Measurements from ENCODE around the gene ZFYVE28. TPM values are rescaled to one million over a fixed set of nuclear protein-coding genes. Genes with fewer than 3 reads are reported as not detected.
"Not testable (repeated sequence)": the region's sequence is repeated elsewhere in the genome, so short reads cannot be mapped to it uniquely, and the experiment has no call there.

The ZFYVE28 gene
- total and polyA plus RNA-seq, 10 of the 15 experiments (the other 5 are each of a cell fraction or from before 2014, with no cell fraction given) = 0.06 to 1.9 (median 0.22) TPM; not detected in 1

GRCh38 chr4:2429945-2430757 is 11.7 kb upstream of the ZFYVE28 start:
- BruUV-seq (replicated peaks); H3K4me3 ChIP-seq; DNase-seq (ENCODE audit: low read depth, low spot score); intact Hi-C loops (cut with micrococcal nuclease; ENCODE audit: unreplicated experiment); POLR2A ChIA-PET; H3K4me1 ChIP-seq (ENCODE audit: control insufficient read depth, insufficient read depth, low read length); H3K36me3 ChIP-seq (ENCODE audit: control insufficient read depth in 2 of 2, insufficient read depth in 2 of 2, low read length in 1 of 2); H3K9ac ChIP-seq (ENCODE audit: control insufficient read depth, insufficient read depth, low read length); CTCF ChIA-PET; SMC1A ChIA-PET (ENCODE audit: uncharacterized antibody, unreplicated experiment); H2AFZ ChIP-seq (ENCODE audit: control insufficient read depth, low read depth, low read length); ATAC-seq; H3K27ac ChIP-seq (ENCODE audit: control insufficient read depth, insufficient read depth); H3K79me2 ChIP-seq (ENCODE audit: control insufficient read depth, insufficient read depth, low read length); FAIRE-seq; RAD21 ChIA-PET (ENCODE audit: unreplicated experiment); in situ Hi-C loops (cut with MboI); H3K27me3 ChIP-seq (replicated peaks in 1 of 2; ENCODE audit: control insufficient read depth in 2 of 2, insufficient read depth in 2 of 2, low read length in 1 of 2); H3K9me3 ChIP-seq (replicated peaks; ENCODE audit: control insufficient read depth, insufficient read depth, low read length); H4K20me1 ChIP-seq (ENCODE audit: control insufficient read depth, insufficient read depth); H3K4me2 ChIP-seq (ENCODE audit: control insufficient read depth, insufficient read depth): not testable (repeated sequence)
- WGBS (ENCODE audit: insufficient coverage, insufficient replicate concordance, low lambda C conversion rate, missing lambda C conversion rate) = 76% methylated on average over 19 of the region's 49 CpGs

DNA sequence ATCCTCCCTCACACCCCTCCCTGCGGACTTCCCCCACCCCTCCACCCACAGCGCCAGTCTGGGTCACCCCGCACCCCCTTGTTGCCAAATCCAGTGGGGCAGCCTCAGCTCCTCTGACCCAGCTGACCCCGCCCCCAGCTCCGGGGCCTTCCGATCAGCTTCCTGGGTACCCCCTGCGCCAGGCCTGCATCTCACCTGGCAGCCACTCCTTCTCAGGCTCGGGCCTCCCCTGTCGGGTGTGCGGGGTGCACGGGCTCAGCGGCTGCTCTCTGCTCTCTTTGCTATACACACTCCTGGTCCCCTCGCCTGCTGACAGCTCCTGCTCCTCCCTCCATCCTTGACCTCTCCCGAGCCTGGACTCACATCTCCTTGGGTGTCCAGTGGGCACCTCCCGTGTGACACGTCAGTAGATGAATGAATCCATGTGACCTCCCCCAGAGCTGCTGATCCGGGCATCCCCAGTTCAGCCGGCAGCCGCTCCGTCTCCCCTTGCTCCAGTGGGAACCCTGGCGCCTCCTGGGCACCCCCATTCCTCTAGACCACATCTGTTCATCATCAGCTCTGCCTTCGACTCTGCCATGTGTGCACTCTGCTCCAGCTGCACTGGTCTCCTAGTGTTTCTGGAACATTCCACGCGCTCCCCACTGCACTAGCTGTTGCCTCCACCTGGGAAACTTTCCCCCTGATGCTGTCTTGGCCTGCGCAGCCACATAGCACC is 10.2 kb upstream of the ZFYVE28 start:
- Histone ChIP-seq H4K20me1 (ENCODE audit: control insufficient read depth, insufficient read depth) (no peaks in the 10 kb centered on the region), H3K4me3 (no peak overlapping the region), H3K27ac (ENCODE audit: control insufficient read depth, insufficient read depth) (no peak overlapping the region), H2AFZ (ENCODE audit: control insufficient read depth, low read depth, low read length) (no peak overlapping the region), H3K79me2 (ENCODE audit: control insufficient read depth, insufficient read depth, low read length) (no peaks in the 10 kb centered on the region), H3K36me3 (ENCODE audit: control insufficient read depth in 2 of 2, insufficient read depth in 2 of 2, low read length in 1 of 2) (no peaks in the 10 kb centered on the region), H3K9ac (ENCODE audit: control insufficient read depth, insufficient read depth, low read length) (no peak overlapping the region), H3K9me3 (replicated peaks; ENCODE audit: control insufficient read depth, insufficient read depth, low read length) (no peaks in the 10 kb centered on the region), H3K4me1 (ENCODE audit: control insufficient read depth, insufficient read depth, low read length) (no peaks in the 10 kb centered on the region), H3K4me2 (ENCODE audit: control insufficient read depth, insufficient read depth) (no peak overlapping the region), H3K27me3 (replicated peaks in 1 of 2; ENCODE audit: control insufficient read depth in 2 of 2, insufficient read depth in 2 of 2, low read length in 1 of 2) (no peaks in the 10 kb centered on the region)
- FAIRE-seq (no peak), ATAC-seq (no peak), DNase-seq (ENCODE audit: low read depth, low spot score) (no peak)
- intact Hi-C loops (cut with micrococcal nuclease; ENCODE audit: unreplicated experiment) (no loop called here), in situ Hi-C loops (cut with MboI) (no loop called here)
- ChIA-PET CTCF (interaction anchor here (1.3 to 2.1 kb wide), 2 partner anchors 13 to 208 kb away, joined by 3 to 8 read pairs; no protein-coding TSS in a partner anchor), POLR2A (no interaction called here), RAD21 (ENCODE audit: unreplicated experiment) (interaction anchor here (0.7 kb wide), 1 partner anchor 8 kb away, joined by 3 read pairs; no protein-coding TSS in a partner anchor), SMC1A (ENCODE audit: uncharacterized antibody, unreplicated experiment) (no interaction called here)
- TF ChIP-seq, protein P1, sequence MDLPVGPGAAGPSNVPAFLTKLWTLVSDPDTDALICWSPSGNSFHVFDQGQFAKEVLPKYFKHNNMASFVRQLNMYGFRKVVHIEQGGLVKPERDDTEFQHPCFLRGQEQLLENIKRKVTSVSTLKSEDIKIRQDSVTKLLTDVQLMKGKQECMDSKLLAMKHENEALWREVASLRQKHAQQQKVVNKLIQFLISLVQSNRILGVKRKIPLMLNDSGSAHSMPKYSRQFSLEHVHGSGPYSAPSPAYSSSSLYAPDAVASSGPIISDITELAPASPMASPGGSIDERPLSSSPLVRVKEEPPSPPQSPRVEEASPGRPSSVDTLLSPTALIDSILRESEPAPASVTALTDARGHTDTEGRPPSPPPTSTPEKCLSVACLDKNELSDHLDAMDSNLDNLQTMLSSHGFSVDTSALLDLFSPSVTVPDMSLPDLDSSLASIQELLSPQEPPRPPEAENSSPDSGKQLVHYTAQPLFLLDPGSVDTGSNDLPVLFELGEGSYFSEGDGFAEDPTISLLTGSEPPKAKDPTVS (IDR thresholded peaks at IDR 0.05; ENCODE audit: low read depth, low read length) = no peak
- TF ChIP-seq JUND (IDR thresholded peaks at IDR 0.05; ENCODE audit: low read depth, low read length) (no peak), ZNF274 (IDR thresholded peaks at IDR 0.05; ENCODE audit: insufficient read depth, insufficient read length) (no peak), CBX3 (IDR thresholded peaks at IDR 0.05; ENCODE audit: borderline replicate concordance, low read depth) (no peak), RAD21 (IDR thresholded peaks at IDR 0.05; ENCODE audit: insufficient read depth, low read depth, low read length) (no peak), PML (IDR thresholded peaks at IDR 0.05; ENCODE audit: low read length) (no peak), CEBPB (IDR thresholded peaks at IDR 0.05; ENCODE audit: borderline replicate concordance in 1 of 2, low read depth in 2 of 2, low read length in 2 of 2) (no peak), SREBF1 (IDR thresholded peaks at IDR 0.05; ENCODE audit: low read length) (no peak), NFIC (IDR thresholded peaks at IDR 0.05; ENCODE audit: low read depth, low read length) (no peak), BMI1 (IDR thresholded peaks at IDR 0.05; ENCODE audit: borderline replicate concordance) (no peak), SUPT20H (IDR thresholded peaks at IDR 0.05; ENCODE audit: borderline replicate concordance, control insufficient read depth, low read depth, low read length) (no peak), EP300 (IDR thresholded peaks at IDR 0.05; ENCODE audit: borderline replicate concordance in 1 of 2, control insufficient read depth in 1 of 2, low read depth in 2 of 2, low read length in 2 of 2) (no peak)
- BruUV-seq (replicated peaks) = no TSS peak
- 46% methylated on average over 24 of the region's 25 CpGs for WGBS (ENCODE audit: insufficient coverage, insufficient replicate concordance, low lambda C conversion rate, missing lambda C conversion rate)

Data from GM12878 (cell line).